Sciatic nerve (tissue), 2 donors: ENCODE data around the gene GLP1R. TPM values are rescaled to one million over a fixed set of nuclear protein-coding genes. Genes with fewer than 3 reads are reported as not detected.

Source experiments
- ATAC-seq: fragments of 200-7000 bp; cut with Tn5 transposase; one replicate; pipeline ENCODE4 v1.9.1; 2020; ENCODE audit warnings: mild to moderate bottlenecking, moderate library complexity
- DNase-seq: peaks from one replicate; pipeline ENCODE4 v3.0.0-alpha.2; 2020; ENCODE audit warnings: low spot score
- intact Hi-C: fragments of 100-400 bp; cut with DNase I; formaldehyde crosslinking; loops from one replicate; pipeline ENCODE4 v1.14.2; 2022
- total RNA-seq: library from RNA; stranded (reverse); fragmentation: NEBNext Ultra II Directional; extraction: Animal tissue kit (Norgen Biotek cat#: 25700); gene quantifications from one replicate; pipeline ENCODE4 v1.2.1, GENCODE V29; 2021
- donor health status: DM: no; HTN: no; CAD: no.
- donor health status: DM: no; HTN: no; CAD: no.

The GLP1R gene
- 1.6 TPM for total RNA-seq

DNA sequence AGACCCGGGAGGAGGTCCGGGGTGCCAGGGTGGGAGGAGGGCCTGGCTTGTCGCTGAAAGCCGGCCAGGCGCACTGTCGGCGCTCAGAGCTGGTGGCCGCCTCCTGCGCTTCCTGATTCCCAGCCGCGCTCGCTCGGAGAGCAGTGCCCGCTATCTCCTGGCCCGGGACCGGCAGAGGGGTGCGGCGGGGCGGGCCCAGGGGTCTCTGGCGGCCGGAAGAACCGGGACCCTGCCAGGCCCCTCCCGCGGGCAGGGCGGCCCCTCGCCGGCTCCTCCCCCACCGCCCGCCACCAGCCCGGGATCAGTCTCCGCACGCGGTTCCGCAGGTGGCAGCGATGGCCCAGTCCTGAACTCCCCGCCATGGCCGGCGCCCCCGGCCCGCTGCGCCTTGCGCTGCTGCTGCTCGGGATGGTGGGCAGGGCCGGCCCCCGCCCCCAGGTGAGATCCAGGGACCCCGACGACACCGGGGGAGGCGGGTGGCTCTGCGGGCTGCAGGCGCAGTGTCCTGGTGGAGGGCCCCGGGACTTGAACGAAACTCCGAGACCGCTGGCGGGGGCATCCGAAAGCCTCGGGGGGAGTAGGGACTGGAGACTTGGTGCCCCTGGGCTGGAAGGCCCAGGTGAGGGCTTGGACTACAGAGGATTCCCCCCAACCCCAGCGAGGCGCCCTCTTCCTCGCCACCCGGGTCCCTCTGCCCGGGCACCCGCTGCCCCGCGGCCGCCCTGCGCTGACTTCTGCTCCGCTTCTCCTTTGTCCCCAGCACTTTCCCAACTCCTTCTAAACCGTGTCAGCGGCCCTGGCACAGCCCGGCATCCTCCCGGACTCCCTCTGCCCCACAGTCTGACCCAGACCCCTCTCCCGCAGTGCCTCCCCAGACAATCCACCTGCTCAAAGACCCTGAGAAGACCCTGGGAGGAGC is at the start of gene GLP1R:
Gene GLP1R, plus strand, starts transcription at position 301 of the 919 bp plus-strand sequence. Its CDS starts 60 bp downstream, at position 361.
- ATAC-seq (no peak), DNase-seq (no peak)
- intact Hi-C loops = no loop called here

DNA sequence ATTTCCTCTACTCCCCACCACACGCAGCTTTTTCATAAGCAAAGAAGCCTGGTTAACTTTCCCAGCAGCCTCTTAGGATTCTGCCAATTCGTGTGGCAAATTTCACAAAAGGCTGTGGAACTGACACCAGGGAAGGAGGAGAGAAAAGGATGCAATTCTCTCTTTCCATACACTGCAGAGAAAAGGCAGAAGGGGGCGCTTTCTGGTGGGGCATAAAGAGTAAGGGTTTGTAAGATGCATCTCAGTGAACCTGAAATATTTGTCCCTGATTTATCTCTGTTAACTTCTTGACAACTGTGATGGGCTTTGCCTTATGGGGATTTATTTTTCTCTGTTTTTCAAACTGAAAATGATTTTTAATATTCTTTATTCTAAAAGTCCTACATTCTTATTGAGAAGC is 45.5 kb upstream of the GLP1R start:
- ATAC-seq = no peak
- no peak for DNase-seq
- intact Hi-C loops = no loop called here

- no peak for ATAC-seq
- intact Hi-C loops = no loop called here
Measured at GRCh38 chr6:39003492-39003891, 45.1 kb upstream of the GLP1R start.

DNA sequence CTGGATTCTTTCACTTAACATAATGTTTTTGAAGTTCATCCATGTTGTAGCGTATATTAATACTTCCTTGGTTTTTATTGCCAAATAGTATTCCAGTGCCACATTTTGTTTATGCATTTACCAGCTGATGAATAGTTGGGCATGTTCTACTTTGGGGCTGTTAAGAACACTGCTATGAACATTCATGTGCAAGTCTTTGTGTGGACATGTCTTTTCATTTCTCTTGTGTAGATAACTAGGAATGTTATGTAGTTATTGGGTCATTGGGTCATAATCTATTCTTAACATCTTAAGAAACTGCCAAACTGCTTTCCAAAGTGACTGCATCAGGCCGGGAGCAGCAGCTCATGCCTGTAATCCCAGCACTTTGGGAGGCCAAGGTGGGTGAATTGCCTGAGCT is 43.8 kb upstream of the GLP1R start:
- no peak for ATAC-seq
- intact Hi-C loops = no loop called here
- DNase-seq = no peak

More at GRCh38 chr6:39003492-39003891, 45.1 kb upstream of the GLP1R start:
- DNase-seq = no peak

- ATAC-seq (no peak), DNase-seq (no peak)
- intact Hi-C loops = no loop called here
Measured at GRCh38 chr6:39005774-39006173, 42.8 kb upstream of the GLP1R start.

GRCh38 chr6:39007575-39007974 is 41.0 kb upstream of the GLP1R start:
- ATAC-seq (no peak), DNase-seq (no peak)
- intact Hi-C loops = no loop called here

DNA sequence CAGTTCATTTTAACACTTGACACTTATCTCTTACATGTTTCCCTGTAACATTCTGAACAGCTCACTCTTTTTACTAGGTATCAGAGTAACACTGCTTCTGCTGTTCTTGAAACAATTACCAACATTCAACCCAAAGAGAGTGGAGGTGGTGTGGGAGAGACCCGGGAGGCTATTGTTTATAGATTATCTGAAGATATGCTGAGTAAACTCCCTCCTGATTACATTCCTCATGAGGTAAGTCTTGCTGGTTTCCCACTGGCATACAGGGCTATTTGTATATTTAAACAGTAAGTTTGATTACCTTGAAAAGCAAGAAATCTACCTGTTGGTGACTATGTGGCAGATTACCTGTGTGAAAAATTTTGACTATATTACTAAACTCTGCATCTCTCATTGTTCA is 39.8 kb upstream of the GLP1R start:
- intact Hi-C loops = no loop called here
- no peak for ATAC-seq
- DNase-seq = no peak

DNA sequence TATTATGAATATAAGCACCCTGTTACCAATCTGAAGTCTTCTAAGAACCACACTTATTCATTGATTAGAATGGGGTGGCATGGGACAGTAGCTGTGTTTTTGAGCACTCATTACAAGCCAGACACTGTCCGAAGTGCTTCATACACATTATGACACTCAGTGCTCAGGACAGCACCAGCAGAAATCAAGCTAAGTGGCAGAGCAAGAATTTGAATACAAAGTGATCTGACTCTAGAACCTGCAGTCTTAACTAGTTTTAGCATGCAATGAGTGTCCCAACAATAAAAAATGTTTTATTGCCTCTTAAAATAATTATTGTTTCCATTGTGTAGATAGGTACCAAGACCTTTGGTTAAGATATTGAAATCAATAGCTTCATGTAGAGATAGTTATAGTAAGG is 39.1 kb upstream of the GLP1R start:
- ATAC-seq = no peak
- intact Hi-C loops = no loop called here

GRCh38 chr6:39016839-39017546 is 31.6 kb upstream of the GLP1R start:
- intact Hi-C loops = no loop called here
- DNase-seq (no peak), ATAC-seq (no peak)

More for the DNA sequence above, 39.1 kb upstream of the GLP1R start:
- DNase-seq = no peak

GRCh38 chr6:39017547-39017880 is 31.1 kb upstream of the GLP1R start:
- DNase-seq (no peak), ATAC-seq (no peak)
- intact Hi-C loops = no loop called here

DNA sequence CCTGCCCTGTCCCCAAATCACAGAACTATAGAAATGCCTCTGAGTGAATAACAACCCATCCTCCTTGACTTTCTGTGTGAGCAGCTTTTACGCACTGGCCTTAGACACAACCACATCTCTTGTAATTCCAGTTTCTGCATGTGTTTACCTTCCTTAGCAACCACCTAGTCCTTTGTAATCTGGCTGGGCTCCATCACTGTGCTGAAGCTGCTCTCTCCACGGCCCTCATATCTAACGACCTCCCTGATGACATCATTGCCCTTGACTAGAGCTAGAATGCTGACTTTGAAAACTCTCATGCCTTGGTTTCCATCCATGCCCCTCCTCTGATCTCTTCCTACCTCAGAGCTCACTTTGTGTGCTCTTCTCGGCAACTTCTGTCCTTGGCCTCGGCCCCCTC is 30.5 kb upstream of the GLP1R start:
- no peak for ATAC-seq
- DNase-seq = no peak
- intact Hi-C loops = no loop called here

GRCh38 chr6:39020136-39020535 is 28.4 kb upstream of the GLP1R start:
- ATAC-seq (no peak), DNase-seq (no peak)
- intact Hi-C loops = no loop called here

DNA sequence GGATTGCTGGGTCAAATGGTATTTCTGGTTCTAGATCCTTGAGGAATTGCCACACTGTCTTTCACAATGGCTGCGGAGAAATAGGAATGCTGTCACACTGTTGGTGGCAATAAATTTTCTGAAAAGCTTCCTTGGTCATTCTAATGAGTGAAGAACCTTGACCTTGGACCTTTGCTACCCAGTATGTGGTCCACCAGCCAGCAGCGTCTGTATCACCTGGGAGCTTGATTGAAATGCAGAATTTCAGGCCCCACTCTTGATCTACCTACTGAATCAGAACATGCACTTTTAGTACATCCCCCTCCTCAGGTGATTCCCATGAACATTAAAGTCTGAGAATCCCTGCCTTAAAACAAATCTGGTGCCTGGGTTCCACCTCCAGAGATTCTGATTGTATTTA is 27.5 kb upstream of the GLP1R start:
- no peak for ATAC-seq
- intact Hi-C loops = no loop called here
- no peak for DNase-seq

DNA sequence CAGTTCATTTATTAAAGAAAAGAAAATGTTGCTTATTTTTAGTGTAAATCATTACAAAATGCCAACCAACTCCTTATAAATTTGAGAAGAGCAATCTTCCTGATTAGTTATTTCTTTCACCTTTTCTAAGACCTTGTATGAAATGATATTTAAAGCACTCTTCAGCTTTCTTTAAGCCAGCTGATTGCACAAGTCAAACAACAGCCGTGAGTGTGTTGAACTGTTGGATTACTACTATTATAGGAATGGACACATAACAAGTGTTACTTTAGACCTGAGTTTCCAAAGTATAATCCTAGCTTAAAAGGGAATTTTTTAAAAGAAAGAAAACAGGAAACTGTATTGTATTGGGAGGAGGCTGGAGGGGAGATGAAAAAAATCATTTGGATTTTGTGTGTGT is 26.8 kb upstream of the GLP1R start:
- intact Hi-C loops = no loop called here
- DNase-seq (no peak), ATAC-seq (no peak)

DNA sequence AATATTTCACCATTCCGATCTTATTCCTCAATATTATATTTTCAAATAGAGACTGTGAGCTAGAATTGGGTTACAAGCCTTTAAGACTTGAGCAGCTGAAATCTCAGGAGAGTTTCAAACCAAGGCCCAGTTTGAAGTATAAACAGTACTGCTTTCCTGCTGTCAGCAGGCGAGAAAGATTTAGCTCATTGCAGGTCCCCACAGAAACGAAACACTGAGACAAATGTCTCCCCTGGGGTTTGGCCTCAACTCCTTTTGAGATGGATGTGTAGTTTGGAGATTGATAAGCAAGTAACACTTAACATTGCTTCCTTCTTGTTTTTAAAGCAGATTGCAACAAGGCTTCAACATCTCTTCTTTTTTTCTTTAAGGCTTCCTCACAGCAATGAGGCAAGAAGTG is 22.4 kb upstream of the GLP1R start:
- ATAC-seq (no peak), DNase-seq (no peak)

GRCh38 chr6:39029156-39030011 is 19.2 kb upstream of the GLP1R start:
- intact Hi-C loops = no loop called here
- DNase-seq = no peak

More for the DNA sequence above, 22.4 kb upstream of the GLP1R start:
- intact Hi-C loops = no loop called here

DNA sequence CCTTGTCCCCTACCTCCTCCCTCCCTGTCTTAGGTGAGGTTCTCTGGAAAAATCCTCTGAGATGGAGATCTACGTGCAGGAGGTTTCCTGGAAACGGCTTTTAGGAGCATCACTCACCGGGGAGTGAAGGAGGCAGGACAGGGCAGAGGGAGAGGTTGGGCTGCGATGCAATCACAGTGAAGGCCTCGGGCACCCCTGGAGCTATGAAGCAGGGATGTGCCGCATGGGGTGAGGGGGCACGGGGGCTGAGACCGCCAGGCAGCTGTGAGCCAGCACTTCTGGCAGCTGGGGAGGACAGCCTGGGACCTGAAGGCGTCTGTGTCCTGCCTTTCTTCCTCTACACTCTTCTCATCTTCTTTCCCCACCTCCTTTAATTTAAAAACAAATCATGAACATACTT is 12.9 kb upstream of the GLP1R start:
- intact Hi-C loops = no loop called here
- DNase-seq = no peak
- no peak for ATAC-seq

More at GRCh38 chr6:39029156-39030011, 19.2 kb upstream of the GLP1R start:
- ATAC-seq = no peak

- DNase-seq = no peak
- intact Hi-C loops = no loop called here
- no peak for ATAC-seq
Measured at GRCh38 chr6:39037082-39037508, 11.5 kb upstream of the GLP1R start.

GRCh38 chr6:39037707-39038106 is 10.9 kb upstream of the GLP1R start:
- ATAC-seq (no peak), DNase-seq (no peak)
- intact Hi-C loops = no loop called here
